Tibial nerve (tissue), 4 donors: Measurements from ENCODE around the gene SLC30A7. TPM values are rescaled to one million over a fixed set of nuclear protein-coding genes. Genes with fewer than 3 reads are reported as not detected.

Experiments
- DNase-seq, 2 donors: peaks; one replicate each; pipeline ENCODE4 v3.0.0-alpha.2; 2019; ENCODE audit warnings: low spot score in 2 of 2
- H3K27ac ChIP-seq, 4 donors: fragments of 200-600 bp; sonication (generic) in 3 of 4; one replicate each; pipeline ENCODE4 v1.5.1; 2017 to 2019; ENCODE audit warnings: mild to moderate bottlenecking in 1 of 4
- H3K27me3 ChIP-seq, 2 donors: fragments of 200-600 bp; sonication (generic) in 1 of 2; one replicate each; pipeline versions ENCODE4 v1.5.1 to v1.6.0; 2017 to 2019
- H3K36me3 ChIP-seq, 3 donors: fragments of 200-600 bp; sonication (generic); one replicate each; pipeline ENCODE4 v1.5.1; 2018 to 2019
- H3K4me1 ChIP-seq, 4 donors: fragments of 200-600 bp; sonication (generic) in 3 of 4; one replicate each; pipeline ENCODE4 v1.5.1; 2017 to 2019
- H3K4me3 ChIP-seq, 4 donors: fragments of 200-600 bp; sonication (generic) in 3 of 4; one replicate each; pipeline ENCODE4 v1.5.1; 2017 to 2019; ENCODE audit warnings: mild to moderate bottlenecking in 1 of 4, moderate library complexity in 1 of 4
- H3K9me3 ChIP-seq, 4 donors: fragments of 200-600 bp; sonication (generic) in 3 of 4; one replicate each; pipeline ENCODE4 v1.5.1; 2017 to 2019
- EP300 ChIP-seq, 2 donors: sonication (generic); formaldehyde crosslinking; IDR thresholded peaks; one replicate each; pipeline ENCODE4 v1.6.1; 2017; ENCODE audit warnings: antibody characterized with exemption in 2 of 2, mild to moderate bottlenecking in 1 of 2
- POLR2A ChIP-seq, 2 donors: fragments of 450-650 bp; IDR thresholded peaks; one replicate each; pipeline ENCODE4 v1.6.1; 2017; ENCODE audit warnings: antibody characterized with exemption in 2 of 2, mild to moderate bottlenecking in 2 of 2, moderate library complexity in 2 of 2
- WGBS, 2 donors: methylation state at CpG; one replicate each; pipeline ENCODE4 v1.1.5; 2018; 5-methylcytosine and 5-hydroxymethylcytosine counted together
- total RNA-seq, 4 donors: library from RNA; depleted of rRNA; stranded (reverse); fragments of >200 nt; gene quantifications; one replicate each; pipeline ENCODE4 v1.1.0, GENCODE V29; 2016
- TF ChIP-seq, protein P1 (sequence below), 5 experiments: fragments of 200-600 bp in 3 of 5; fragments of 450-650 bp in 2 of 5; sonication (generic) in 3 of 5; IDR thresholded peaks; one replicate each; pipeline ENCODE4 v1.5.1; 2016 to 2019; ENCODE audit warnings: antibody characterized with exemption in 5 of 5, mild to moderate bottlenecking in 3 of 5, moderate library complexity in 2 of 5

Gene SLC30A7
- total RNA-seq, 4 donors from 2014 or later = 14.4 to 28.8 (median 17.7) TPM

DNA sequence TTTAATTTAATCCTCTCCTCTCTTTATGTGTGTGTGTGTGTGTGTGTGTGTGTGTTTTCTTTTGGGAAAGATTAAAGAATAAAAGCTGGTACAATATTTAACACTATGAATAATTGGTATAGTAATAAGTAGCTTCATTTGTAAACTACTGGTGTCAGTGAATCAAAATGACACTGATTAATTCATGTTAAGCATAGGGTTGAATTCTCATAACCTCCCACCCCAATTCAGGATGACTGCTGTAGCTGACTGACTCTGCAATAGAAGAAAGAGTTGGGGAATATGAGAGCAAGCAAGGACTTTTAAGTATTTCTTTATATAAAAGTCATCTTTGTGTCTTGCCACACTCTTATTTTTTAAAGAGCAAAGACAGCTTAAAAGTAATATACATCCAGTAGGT is 13.1 kb downstream of the SLC30A7 start:
- no peak for DNase-seq
- H3K9me3 ChIP-seq = no peaks in the 10 kb centered on the region
- H3K36me3 ChIP-seq = peaks cover 0 to 98% (median 3%) of the 10 kb centered on the region in 3 donors
- no peaks in the 10 kb centered on the region for H3K27me3 ChIP-seq
- no peaks in the 10 kb centered on the region for H3K4me1 ChIP-seq
- no peak for TF ChIP-seq POLR2A (IDR thresholded peaks at IDR 0.05)
- TF ChIP-seq, protein P1, sequence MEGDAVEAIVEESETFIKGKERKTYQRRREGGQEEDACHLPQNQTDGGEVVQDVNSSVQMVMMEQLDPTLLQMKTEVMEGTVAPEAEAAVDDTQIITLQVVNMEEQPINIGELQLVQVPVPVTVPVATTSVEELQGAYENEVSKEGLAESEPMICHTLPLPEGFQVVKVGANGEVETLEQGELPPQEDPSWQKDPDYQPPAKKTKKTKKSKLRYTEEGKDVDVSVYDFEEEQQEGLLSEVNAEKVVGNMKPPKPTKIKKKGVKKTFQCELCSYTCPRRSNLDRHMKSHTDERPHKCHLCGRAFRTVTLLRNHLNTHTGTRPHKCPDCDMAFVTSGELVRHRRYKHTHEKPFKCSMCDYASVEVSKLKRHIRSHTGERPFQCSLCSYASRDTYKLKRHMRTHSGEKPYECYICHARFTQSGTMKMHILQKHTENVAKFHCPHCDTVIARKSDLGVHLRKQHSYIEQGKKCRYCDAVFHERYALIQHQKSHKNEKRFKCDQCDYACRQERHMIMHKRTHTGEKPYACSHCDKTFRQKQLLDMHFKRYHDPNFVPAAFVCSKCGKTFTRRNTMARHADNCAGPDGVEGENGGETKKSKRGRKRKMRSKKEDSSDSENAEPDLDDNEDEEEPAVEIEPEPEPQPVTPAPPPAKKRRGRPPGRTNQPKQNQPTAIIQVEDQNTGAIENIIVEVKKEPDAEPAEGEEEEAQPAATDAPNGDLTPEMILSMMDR (IDR thresholded peaks at IDR 0.05) = no peak
- no peak overlapping the region for H3K4me3 ChIP-seq
- H3K27ac ChIP-seq = no peak overlapping the region

- TF ChIP-seq, protein P1 (IDR thresholded peaks at IDR 0.05) = no peak
- TF ChIP-seq POLR2A (IDR thresholded peaks at IDR 0.05) = no peak
- H3K9me3 ChIP-seq = no peaks in the 10 kb centered on the region
- no peaks in the 10 kb centered on the region for H3K27me3 ChIP-seq
- H3K27ac ChIP-seq = no peak overlapping the region
- no peaks in the 10 kb centered on the region for H3K4me1 ChIP-seq
- peaks cover 0 to 94% (median 3%) of the 10 kb centered on the region in 3 donors for H3K36me3 ChIP-seq
- no peak overlapping the region for H3K4me3 ChIP-seq
- no peak for DNase-seq
These were observed 16.1 kb downstream of the SLC30A7 start for GRCh38 chr1:100912019-100912418.

- Histone ChIP-seq H3K4me1 (peaks cover 0 to 6% (median 0%) of the 10 kb centered on the region in 4 donors), H3K27me3 (no peaks in the 10 kb centered on the region), H3K27ac (no peak overlapping the region), H3K9me3 (no peaks in the 10 kb centered on the region), H3K36me3 (peaks cover 0 to 49% (median 0%) of the 10 kb centered on the region in 3 donors), H3K4me3 (no peak overlapping the region)
- DNase-seq = peak in 1 of 2 donors; percentile 61
- 42 to 43% methylated on average over 3 of the region's 3 CpGs for WGBS, 2 donors
- TF ChIP-seq, protein P1 (IDR thresholded peaks at IDR 0.05) = peak; percentile 48 to 72 (median 62)
- no peak for TF ChIP-seq POLR2A (IDR thresholded peaks at IDR 0.05)
- no peak for TF ChIP-seq EP300 (IDR thresholded peaks at IDR 0.05)
These were observed 25.3 kb downstream of the SLC30A7 start for GRCh38 chr1:100921110-100921706.

DNA sequence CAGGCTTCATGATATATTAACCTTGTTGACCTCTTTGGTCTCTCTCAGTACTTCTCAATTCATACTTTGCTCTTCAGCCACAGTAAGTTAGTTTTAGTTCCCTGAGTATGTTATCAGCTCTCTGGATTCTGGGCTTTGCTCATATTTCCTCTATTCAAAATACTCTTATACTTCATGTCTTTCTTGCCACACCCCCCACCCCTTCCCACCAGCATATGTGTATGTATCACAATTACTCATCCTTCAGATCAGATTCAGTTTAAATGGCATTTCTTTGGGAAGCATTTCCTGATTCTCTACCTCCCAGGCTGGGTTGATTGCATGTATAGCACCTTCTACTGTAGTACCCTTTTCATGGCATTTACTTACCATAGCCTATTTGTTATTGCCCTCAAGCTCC is 28.3 kb downstream of the SLC30A7 start:
- Histone ChIP-seq H3K27me3 (no peaks in the 10 kb centered on the region), H3K27ac (no peak overlapping the region)
- no peak for TF ChIP-seq EP300 (IDR thresholded peaks at IDR 0.05)
- TF ChIP-seq, protein P1 (IDR thresholded peaks at IDR 0.05) = no peak
- no peak for TF ChIP-seq POLR2A (IDR thresholded peaks at IDR 0.05)

DNA sequence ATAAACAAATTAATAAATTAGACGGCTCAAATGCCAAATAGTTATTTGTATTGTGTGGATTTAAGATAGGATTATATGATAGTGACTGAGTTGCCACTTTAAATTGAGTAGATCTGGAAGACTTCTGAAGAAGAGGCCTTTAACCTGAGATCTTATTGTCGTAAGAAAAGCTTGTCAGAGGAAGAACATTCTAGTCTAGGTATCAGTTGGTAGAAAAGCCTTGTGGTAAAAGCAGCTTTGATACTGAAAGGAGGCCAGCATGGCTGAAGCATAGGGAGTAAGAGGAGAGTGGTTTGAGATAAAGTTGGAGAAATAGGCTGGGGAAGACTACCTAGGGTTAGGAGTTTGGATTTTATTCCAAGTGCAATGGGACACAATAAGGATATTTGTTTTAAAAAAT is 29.1 kb downstream of the SLC30A7 start:
- 87 to 95% methylated on average over 2 of the region's 2 CpGs for WGBS, 2 donors
- no peaks in the 10 kb centered on the region for H3K27me3 ChIP-seq

More for the DNA sequence above, 28.3 kb downstream of the SLC30A7 start:
- no peak for DNase-seq
- H3K4me1 ChIP-seq = peaks cover 0 to 6% (median 0%) of the 10 kb centered on the region in 4 donors
- no peaks in the 10 kb centered on the region for H3K9me3 ChIP-seq
- peaks cover 0 to 41% (median 0%) of the 10 kb centered on the region in 3 donors for H3K36me3 ChIP-seq
- H3K4me3 ChIP-seq = no peak overlapping the region

More for the DNA sequence above, 29.1 kb downstream of the SLC30A7 start:
- Histone ChIP-seq H3K27ac (no peak overlapping the region), H3K36me3 (peaks cover 0 to 41% (median 0%) of the 10 kb centered on the region in 3 donors), H3K4me3 (no peak overlapping the region), H3K9me3 (no peaks in the 10 kb centered on the region), H3K4me1 (peaks cover 0 to 6% (median 0%) of the 10 kb centered on the region in 4 donors)
- DNase-seq = no peak
- TF ChIP-seq, protein P1 (IDR thresholded peaks at IDR 0.05) = no peak
- no peak for TF ChIP-seq EP300 (IDR thresholded peaks at IDR 0.05)
- no peak for TF ChIP-seq POLR2A (IDR thresholded peaks at IDR 0.05)
